Thyroid gland (tissue), 4 donors: ENCODE measurements around the gene AK1.
A peak's percentile ranks its signal among the peaks of the same experiment; 100 is the strongest.

Source experiments
- POLR2A ChIP-seq, 2 donors: fragments of 450-650 bp; IDR thresholded peaks; one replicate each; pipeline ENCODE4 v1.6.1; 2017; ENCODE audit warnings: antibody characterized with exemption in 2 of 2, mild to moderate bottlenecking in 2 of 2, moderate library complexity in 1 of 2
- TF ChIP-seq, protein P1 (sequence below), 6 experiments: fragments of 200-600 bp in 3 of 6; fragments of 450-650 bp in 3 of 6; sonication (generic) in 3 of 6; IDR thresholded peaks; one replicate each; pipeline ENCODE4 v1.5.1; 2016 to 2019; ENCODE audit warnings: antibody characterized with exemption in 6 of 6, mild to moderate bottlenecking in 2 of 6, inconsistent platforms in 1 of 6, moderate library complexity in 1 of 6

DNA sequence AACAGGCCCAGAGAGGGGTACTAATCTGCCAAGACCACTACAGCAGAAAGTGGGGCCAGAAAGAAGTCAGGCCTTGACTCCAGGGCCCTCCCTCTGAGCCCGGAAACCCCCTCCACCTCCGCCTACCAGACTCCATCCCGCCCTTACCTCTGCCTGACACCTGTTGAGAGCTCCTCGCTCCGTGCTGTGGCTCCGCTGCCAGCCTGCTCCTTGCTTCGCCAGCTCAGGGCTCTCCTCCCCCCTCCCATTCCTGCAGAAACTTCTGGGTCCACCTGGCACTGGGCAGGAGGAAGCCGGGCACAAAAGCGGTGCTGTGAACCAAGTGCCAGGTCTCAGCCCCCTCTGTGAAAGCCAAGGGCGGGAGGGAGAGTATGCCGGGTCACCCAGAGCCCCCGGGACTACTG, 28.3 kb upstream of the AK1 start:
- peak in 1 of 2 donors; percentile 23 for TF ChIP-seq POLR2A (IDR thresholded peaks at IDR 0.05)
- TF ChIP-seq, protein P1, sequence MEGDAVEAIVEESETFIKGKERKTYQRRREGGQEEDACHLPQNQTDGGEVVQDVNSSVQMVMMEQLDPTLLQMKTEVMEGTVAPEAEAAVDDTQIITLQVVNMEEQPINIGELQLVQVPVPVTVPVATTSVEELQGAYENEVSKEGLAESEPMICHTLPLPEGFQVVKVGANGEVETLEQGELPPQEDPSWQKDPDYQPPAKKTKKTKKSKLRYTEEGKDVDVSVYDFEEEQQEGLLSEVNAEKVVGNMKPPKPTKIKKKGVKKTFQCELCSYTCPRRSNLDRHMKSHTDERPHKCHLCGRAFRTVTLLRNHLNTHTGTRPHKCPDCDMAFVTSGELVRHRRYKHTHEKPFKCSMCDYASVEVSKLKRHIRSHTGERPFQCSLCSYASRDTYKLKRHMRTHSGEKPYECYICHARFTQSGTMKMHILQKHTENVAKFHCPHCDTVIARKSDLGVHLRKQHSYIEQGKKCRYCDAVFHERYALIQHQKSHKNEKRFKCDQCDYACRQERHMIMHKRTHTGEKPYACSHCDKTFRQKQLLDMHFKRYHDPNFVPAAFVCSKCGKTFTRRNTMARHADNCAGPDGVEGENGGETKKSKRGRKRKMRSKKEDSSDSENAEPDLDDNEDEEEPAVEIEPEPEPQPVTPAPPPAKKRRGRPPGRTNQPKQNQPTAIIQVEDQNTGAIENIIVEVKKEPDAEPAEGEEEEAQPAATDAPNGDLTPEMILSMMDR (IDR thresholded peaks at IDR 0.05), result no peak
